Spleen (tissue), 11 donors: ENCODE results near the gene NPAS2. TPM values are rescaled to one million over a fixed set of nuclear protein-coding genes. Genes with fewer than 3 reads are reported as not detected.

Experiments used
- DNase-seq: peaks from one replicate; pipeline ENCODE4 v3.0.0-alpha.2; 2020
- H3K27ac ChIP-seq, 8 donors: fragments of 200-600 bp; sonication (generic) in 7 of 8; 1 replicate in 4 of 8; 2 replicates in 4 of 8; pipeline versions ENCODE4 v1.5.0 to v1.8.0; 2016 to 2021; ENCODE audit warnings: inconsistent platforms in 4 of 8, mild to moderate bottlenecking in 4 of 8, moderate library complexity in 1 of 8
- H3K27me3 ChIP-seq, 7 donors: fragments of 200-600 bp; sonication (generic) in 6 of 7; replicated peaks in 1 of 7; 1 replicate in 4 of 7; 2 replicates in 3 of 7; pipeline versions ENCODE4 v1.5.0 to v1.8.0; 2016 to 2021; ENCODE audit warnings: inconsistent platforms in 3 of 7, mild to moderate bottlenecking in 1 of 7
- H3K36me3 ChIP-seq, 6 donors: fragments of 200-600 bp; sonication (generic) in 5 of 6; 1 replicate in 4 of 6; 2 replicates in 2 of 6; pipeline versions ENCODE4 v1.5.0 to v1.8.0; 2016 to 2021; ENCODE audit warnings: inconsistent platforms in 2 of 6
- H3K4me1 ChIP-seq, 6 donors: fragments of 200-600 bp; sonication (generic) in 5 of 6; 1 replicate in 3 of 6; 2 replicates in 3 of 6; pipeline versions ENCODE4 v1.5.0 to v1.8.0; 2016 to 2021; ENCODE audit warnings: inconsistent platforms in 3 of 6
- H3K4me3 ChIP-seq, 8 donors: fragments of 200-600 bp; sonication (generic) in 7 of 8; 1 replicate in 4 of 8; 2 replicates in 4 of 8; pipeline versions ENCODE4 v1.5.0 to v1.8.0; 2016 to 2021; ENCODE audit warnings: inconsistent platforms in 4 of 8, mild to moderate bottlenecking in 4 of 8, moderate library complexity in 2 of 8
- H3K9me3 ChIP-seq, 8 donors: fragments of 200-600 bp; sonication (generic) in 7 of 8; 1 replicate in 4 of 8; 2 replicates in 4 of 8; pipeline versions ENCODE4 v1.5.0 to v1.8.0; 2016 to 2021; ENCODE audit warnings: inconsistent platforms in 4 of 8
- POLR2A ChIP-seq, 3 donors: fragments of 450-650 bp; IDR thresholded peaks; one replicate each; pipeline ENCODE4 v1.5.1; 2017; ENCODE audit warnings: antibody characterized with exemption in 3 of 3, mild to moderate bottlenecking in 1 of 3
- POLR2AphosphoS5 ChIP-seq, 3 donors: sonication (generic); formaldehyde crosslinking; IDR thresholded peaks; one replicate each; pipeline ENCODE4 v1.5.1; 2017; ENCODE audit warnings: antibody characterized with exemption in 3 of 3
- WGBS, 5 donors: extraction: QIAGEN DNeasy Blood & Tissue Kit in 3 of 5; methylation state at CpG; one replicate each; pipeline versions ENCODE4 v1.1.5 to v1.1.7; 2013 to 2018; 5-methylcytosine and 5-hydroxymethylcytosine counted together
- intact Hi-C: fragments of 100-400 bp; cut with DNase I; formaldehyde crosslinking; loops from one replicate; pipeline ENCODE4 v1.15.0; 2023; ENCODE audit warnings: low total_unique reads
- polyA plus RNA-seq, 3 donors: library from polyadenylated mRNA; stranded (reverse); fragments of 200-250 nt; gene quantifications; one replicate each; pipeline ENCODE4 v1.2.1, GENCODE V29; 2013
- total RNA-seq, 7 donors: library from RNA; depleted of rRNA in 3 of 7; stranded (reverse); fragments of >200 nt in 3 of 7; fragmentation: NEBNext Ultra II Directional in 4 of 7; extraction: Animal tissue kit (Norgen Biotek cat#: 25700) in 4 of 7; gene quantifications; one replicate each; pipeline versions ENCODE4 v1.1.0 to v1.2.1, GENCODE V29; 2016 to 2021
- TF ChIP-seq, protein P1 (sequence below), 11 experiments: fragments of 200-600 bp in 7 of 11; fragments of 450-650 bp in 4 of 11; sonication (generic) in 4 of 11; IDR thresholded peaks in 8 of 11; conservative IDR thresholded peaks in 3 of 11; 1 replicate in 7 of 11; 2 replicates in 4 of 11; pipeline versions ENCODE4 v1.4.0 to v1.8.0; 2016 to 2021; ENCODE audit warnings: antibody characterized with exemption in 11 of 11, inconsistent platforms in 4 of 11, mild to moderate bottlenecking in 1 of 11
- donor health status: healthy with polysubstance abuse.
- donor health status: DM: no; HTN: no; CAD: no; lungs with moderate emphysema.
- donor health status: DM: no; HTN: no; CAD: no.
- donor health status: Bipolar disorder and iron deficiency.
- donor health status: healthy.
- donor health status: DM: no; HTN: no; CAD: no.
- donor health status: DM: yes; HTN: yes; CAD: no.

NPAS2 gene
- total and polyA plus RNA-seq, 10 donors = 2.4 to 24.1 (median 8.4) TPM

DNA sequence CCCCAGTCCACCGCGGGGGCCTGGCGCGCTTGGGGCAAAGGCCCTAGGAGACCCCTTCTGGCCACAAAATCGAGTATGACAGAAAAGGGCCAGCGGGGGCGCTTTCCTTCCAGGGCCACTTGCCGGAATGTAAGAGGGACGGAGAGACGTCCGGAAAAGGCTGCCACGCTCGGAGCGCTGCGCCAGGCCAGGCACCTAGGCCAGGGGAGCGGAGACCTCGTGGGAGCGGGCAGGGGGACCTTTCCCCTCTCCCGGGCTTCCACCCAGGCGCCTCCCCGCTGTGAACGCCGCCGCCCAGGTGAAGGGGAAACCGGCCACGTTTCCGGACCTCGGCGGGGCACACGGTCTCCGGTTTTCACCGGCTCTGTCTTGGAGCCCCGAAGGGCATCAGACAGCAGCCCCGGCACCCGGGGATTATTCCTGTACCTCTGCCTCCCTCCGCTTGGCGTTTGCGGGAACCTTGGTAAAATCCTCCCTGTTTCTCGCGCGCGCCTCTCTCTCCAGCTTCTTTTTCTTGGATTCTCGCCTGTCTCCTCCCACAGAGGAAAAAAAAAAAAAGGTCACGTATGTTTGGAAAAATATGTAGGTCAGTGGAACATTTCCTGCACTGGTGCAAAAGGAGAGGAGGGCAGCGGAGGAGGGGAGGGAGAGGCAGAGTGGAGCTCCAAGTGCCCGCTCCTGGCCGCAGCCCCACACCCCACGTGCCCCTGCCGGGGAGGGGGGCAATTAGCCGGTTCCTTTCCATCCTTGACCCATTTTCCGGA lies 1.2 kb upstream of the NPAS2 start:
- intact Hi-C loops = no loop called here
- no peak for DNase-seq
- Histone ChIP-seq H3K27me3 (peaks cover 0 to 68% (median 23%) of the 10 kb centered on the region in 7 donors), H3K4me3 (peak overlapping the region; percentile 6 to 72 (median 40)), H3K9me3 (no peaks in the 10 kb centered on the region), H3K27ac (peak overlapping the region in 7 of 8 donors; percentile 41 to 82 (median 79)), H3K36me3 (no peaks in the 10 kb centered on the region), H3K4me1 (peaks cover 4 to 39% (median 24%) of the 10 kb centered on the region in 6 donors)
- WGBS, 5 donors = 1 to 4% (median 3%) methylated on average over 47 to 51 of the region's 51 CpGs
- peak; percentile 52 to 71 (median 64) for TF ChIP-seq POLR2AphosphoS5 (IDR thresholded peaks at IDR 0.05)
- no peak for TF ChIP-seq POLR2A (IDR thresholded peaks at IDR 0.05)

DNA sequence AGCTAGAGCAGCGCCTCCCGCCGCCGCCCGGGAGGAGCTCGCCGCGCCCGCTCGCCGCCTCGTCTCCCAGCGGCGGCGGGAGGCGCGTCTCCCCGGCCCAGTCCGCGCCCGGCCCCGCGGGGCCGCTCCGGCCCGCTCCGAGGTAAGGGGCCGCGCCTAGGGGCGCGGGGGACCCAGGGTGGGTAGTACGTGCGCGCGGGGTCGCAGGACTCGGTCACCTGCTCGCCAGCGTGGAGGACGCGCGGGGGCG lies 259 bp downstream of the NPAS2 start:
- Histone ChIP-seq H3K27me3 (peaks cover 3 to 70% (median 23%) of the 10 kb centered on the region in 7 donors), H3K36me3 (no peaks in the 10 kb centered on the region), H3K4me1 (peaks cover 4 to 39% (median 24%) of the 10 kb centered on the region in 6 donors), H3K27ac (peak overlapping the region in 1 of 8 donors; percentile 64), H3K9me3 (no peaks in the 10 kb centered on the region), H3K4me3 (peak overlapping the region; percentile 33 to 72 (median 52))
- DNase-seq = no peak
- intact Hi-C loops = no loop called here
- 0 to 2% (median 1%) methylated on average over 9 to 43 of the region's 43 CpGs; no CpG with 5 or more reads in 1 of the 5 donors for WGBS, 5 donors
- no peak for TF ChIP-seq POLR2AphosphoS5 (IDR thresholded peaks at IDR 0.05)
- no peak for TF ChIP-seq POLR2A (IDR thresholded peaks at IDR 0.05)
- TF ChIP-seq, protein P1, sequence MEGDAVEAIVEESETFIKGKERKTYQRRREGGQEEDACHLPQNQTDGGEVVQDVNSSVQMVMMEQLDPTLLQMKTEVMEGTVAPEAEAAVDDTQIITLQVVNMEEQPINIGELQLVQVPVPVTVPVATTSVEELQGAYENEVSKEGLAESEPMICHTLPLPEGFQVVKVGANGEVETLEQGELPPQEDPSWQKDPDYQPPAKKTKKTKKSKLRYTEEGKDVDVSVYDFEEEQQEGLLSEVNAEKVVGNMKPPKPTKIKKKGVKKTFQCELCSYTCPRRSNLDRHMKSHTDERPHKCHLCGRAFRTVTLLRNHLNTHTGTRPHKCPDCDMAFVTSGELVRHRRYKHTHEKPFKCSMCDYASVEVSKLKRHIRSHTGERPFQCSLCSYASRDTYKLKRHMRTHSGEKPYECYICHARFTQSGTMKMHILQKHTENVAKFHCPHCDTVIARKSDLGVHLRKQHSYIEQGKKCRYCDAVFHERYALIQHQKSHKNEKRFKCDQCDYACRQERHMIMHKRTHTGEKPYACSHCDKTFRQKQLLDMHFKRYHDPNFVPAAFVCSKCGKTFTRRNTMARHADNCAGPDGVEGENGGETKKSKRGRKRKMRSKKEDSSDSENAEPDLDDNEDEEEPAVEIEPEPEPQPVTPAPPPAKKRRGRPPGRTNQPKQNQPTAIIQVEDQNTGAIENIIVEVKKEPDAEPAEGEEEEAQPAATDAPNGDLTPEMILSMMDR (IDR thresholded peaks at IDR 0.05 in 8 of 11, conservative IDR thresholded peaks at IDR 0.05 in 3 of 11) = no peak

DNA sequence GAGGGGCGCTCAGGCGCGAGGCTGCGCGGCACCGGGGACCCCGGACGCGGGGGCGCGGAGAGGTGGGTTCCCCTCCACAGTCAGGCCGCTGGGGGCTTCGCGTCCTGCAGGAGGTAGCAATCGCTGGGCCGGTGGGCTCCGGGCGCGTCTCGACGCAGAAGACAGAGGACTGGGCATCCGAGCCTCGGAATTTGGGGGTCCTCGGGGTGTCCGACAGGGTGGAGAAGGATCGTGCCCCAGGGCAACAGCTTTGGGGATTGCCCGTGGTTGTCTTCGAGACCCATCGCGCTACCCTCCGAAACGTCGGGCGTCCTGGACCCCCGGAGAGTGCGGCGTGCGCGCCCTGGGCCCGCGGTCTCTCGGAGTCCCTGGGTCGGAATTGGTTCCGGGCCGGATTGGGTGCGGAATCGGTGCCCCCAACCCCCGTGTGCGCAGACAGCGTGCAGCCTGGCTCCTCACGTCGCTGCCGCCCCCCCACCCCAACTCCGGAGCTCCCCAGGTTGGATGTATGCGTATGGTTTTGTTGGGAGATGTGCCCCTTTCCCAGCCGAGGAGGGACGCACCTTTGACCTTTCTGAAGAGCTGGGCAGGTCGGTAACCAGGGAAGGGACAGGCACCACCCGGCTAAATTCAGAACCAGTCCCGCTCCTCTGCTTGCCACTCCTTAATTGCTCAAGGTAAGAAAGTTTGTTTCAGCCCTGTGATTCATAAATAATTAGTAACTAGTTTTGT lies 750 bp downstream of the NPAS2 start:
- H3K4me3 ChIP-seq = peak overlapping the region; percentile 33 to 72 (median 52)
- peaks cover 4 to 39% (median 24%) of the 10 kb centered on the region in 6 donors for H3K4me1 ChIP-seq
- DNase-seq = no peak
- H3K9me3 ChIP-seq = no peaks in the 10 kb centered on the region
- intact Hi-C loops = no loop called here
- peak overlapping the region in 2 of 8 donors; percentile 4 to 64 for H3K27ac ChIP-seq
- H3K27me3 ChIP-seq = peaks cover 3 to 69% (median 23%) of the 10 kb centered on the region in 7 donors
- no peak for TF ChIP-seq POLR2AphosphoS5 (IDR thresholded peaks at IDR 0.05)
- TF ChIP-seq POLR2A (IDR thresholded peaks at IDR 0.05) = no peak
- TF ChIP-seq, protein P1 (IDR thresholded peaks at IDR 0.05 in 8 of 11, conservative IDR thresholded peaks at IDR 0.05 in 3 of 11) = no peak
- no peaks in the 10 kb centered on the region for H3K36me3 ChIP-seq
- WGBS, 5 donors = 5 to 12% (median 7%) methylated on average over 17 to 60 of the region's 60 CpGs

DNA sequence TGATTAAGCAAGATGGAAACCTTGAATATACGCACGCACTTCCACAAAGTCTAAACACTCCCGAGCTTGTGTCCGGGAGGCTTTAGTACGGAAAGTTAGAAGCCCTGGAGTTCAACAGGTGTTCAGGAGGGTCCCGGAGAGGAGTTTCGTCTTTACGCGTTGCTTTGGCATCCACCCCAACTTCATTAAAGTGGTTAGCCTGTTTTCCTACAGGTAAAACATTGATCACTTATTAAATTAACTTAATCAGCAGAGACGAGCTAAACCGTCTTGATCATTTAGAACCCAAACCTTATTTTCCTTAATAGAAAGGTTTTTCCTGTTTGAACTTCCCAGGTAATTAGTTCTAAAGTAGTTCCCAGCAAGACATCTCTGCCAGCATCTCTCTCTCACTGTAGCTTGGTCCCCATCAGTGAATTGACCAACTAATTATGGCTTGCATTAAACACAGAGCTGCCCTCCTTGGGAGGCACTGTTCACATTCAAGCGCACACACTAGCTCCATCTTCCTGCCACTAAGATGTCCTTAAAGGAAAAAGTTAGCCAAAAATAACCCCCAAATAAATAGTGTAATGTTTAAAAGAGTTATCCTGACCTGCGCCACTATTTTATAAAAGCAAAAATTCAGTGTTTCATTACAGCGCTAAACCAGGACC lies 1.4 kb downstream of the NPAS2 start:
- Histone ChIP-seq H3K4me3 (peak overlapping the region in 7 of 8 donors; percentile 33 to 72 (median 55)), H3K4me1 (peaks cover 4 to 39% (median 24%) of the 10 kb centered on the region in 6 donors), H3K27me3 (peaks cover 3 to 62% (median 23%) of the 10 kb centered on the region in 7 donors), H3K27ac (peak overlapping the region in 2 of 8 donors; percentile 4 to 64), H3K9me3 (no peaks in the 10 kb centered on the region), H3K36me3 (no peaks in the 10 kb centered on the region)
- DNase-seq = no peak
- WGBS, 5 donors = 36 to 44% (median 39%) methylated on average over 14 of the region's 14 CpGs
- intact Hi-C loops = no loop called here
- TF ChIP-seq POLR2A (IDR thresholded peaks at IDR 0.05) = no peak
- TF ChIP-seq, protein P1 (IDR thresholded peaks at IDR 0.05 in 8 of 11, conservative IDR thresholded peaks at IDR 0.05 in 3 of 11) = no peak
- TF ChIP-seq POLR2AphosphoS5 (IDR thresholded peaks at IDR 0.05) = no peak
